Natural killer cell (primary cell): ENCODE results near the gene RFX3. TPM values are rescaled to one million over a fixed set of nuclear protein-coding genes. Genes with fewer than 3 reads are reported as not detected.

Experiments used
- ATAC-seq, 3 donors: fragments of 150-1000 bp in 2 of 3; fragments of 200-7000 bp in 1 of 3; cut with Tn5 transposase; 1 replicate in 1 of 3; 2 replicates in 2 of 3; pipeline ENCODE4 v1.10.0; 2021; ENCODE audit warnings: mild to moderate bottlenecking in 2 of 3, moderate library complexity in 2 of 3
- DNase-seq, 2 donors: peaks; one replicate each; pipeline versions ENCODE4 v3.0.0 to v3.0.0-alpha.2; 2013 to 2021; ENCODE audit warnings: mixed read lengths in 1 of 2
- H3K27ac ChIP-seq: one replicate; pipeline ENCODE4 v1.5.1; 2013; ENCODE audit warnings: mild to moderate bottlenecking, low read length
- H3K27me3 ChIP-seq: one replicate; pipeline ENCODE4 v1.6.1; 2013; ENCODE audit warnings: low read length; ENCODE audit not compliant: control insufficient read depth, insufficient read depth
- H3K36me3 ChIP-seq: one replicate; pipeline ENCODE4 v1.6.1; 2013; ENCODE audit warnings: low read length; ENCODE audit not compliant: control insufficient read depth, insufficient read depth
- H3K4me1 ChIP-seq: one replicate; pipeline ENCODE4 v1.6.1; 2013; ENCODE audit warnings: low read length; ENCODE audit not compliant: control insufficient read depth, insufficient read depth
- H3K4me3 ChIP-seq: one replicate; pipeline ENCODE4 v1.5.1; 2013; ENCODE audit warnings: low read length
- H3K9me3 ChIP-seq: one replicate; pipeline ENCODE4 v1.6.1; 2013; ENCODE audit warnings: low read length; ENCODE audit not compliant: control insufficient read depth, insufficient read depth
- H3K27ac Mint-ChIP-seq, 2 donors: one replicate each; pipeline ENCODE4 v1.8.0; 2022; ENCODE audit warnings: mild to moderate bottlenecking in 2 of 2, mixed read lengths in 2 of 2, moderate library complexity in 1 of 2
- H3K27me3 Mint-ChIP-seq, 2 donors: one replicate each; pipeline ENCODE4 v1.8.0; 2022; ENCODE audit warnings: low read depth in 2 of 2, mixed read lengths in 2 of 2
- H3K36me3 Mint-ChIP-seq: one replicate; pipeline ENCODE4 v1.8.0; 2022; ENCODE audit warnings: mixed read lengths
- H3K4me1 Mint-ChIP-seq, 2 donors: one replicate each; pipeline ENCODE4 v1.8.0; 2022; ENCODE audit warnings: mixed read lengths in 2 of 2
- H3K4me3 Mint-ChIP-seq: one replicate; pipeline ENCODE4 v1.8.0; 2022; ENCODE audit warnings: mild to moderate bottlenecking, moderate library complexity, mixed read lengths
- H3K9me3 Mint-ChIP-seq, 2 donors: one replicate each; pipeline ENCODE4 v1.8.0; 2022; ENCODE audit warnings: mixed read lengths in 2 of 2
- WGBS: methylation state at CpG from one replicate; pipeline ENCODE4 v1.1.7; 2013; ENCODE audit warnings: missing lambda C conversion rate; ENCODE audit not compliant: insufficient coverage; 5-methylcytosine and 5-hydroxymethylcytosine counted together
- intact Hi-C: fragments of 100-400 bp; cut with micrococcal nuclease; formaldehyde crosslinking; loops from one replicate; pipeline ENCODE4 v1.14.2; 2022
- total RNA-seq, 4 donors: library from RNA; stranded (reverse); fragments of 120-200 nt in 1 of 4; gene quantifications; one replicate each; pipeline versions ENCODE4 v1.2.3 to v1.2.4, GENCODE V29; 2013 to 2022
- TF ChIP-seq, protein P1 (sequence below): fragments of 200-600 bp; IDR thresholded peaks from one replicate; pipeline ENCODE4 v1.8.0; 2022; ENCODE audit warnings: antibody characterized with exemption

Gene RFX3
- total RNA-seq, 3 donors from 2014 or later (not counting 1 experiment from before 2014, with no cell fraction given): 24.0 to 30.6 (median 30.0) TPM

DNA sequence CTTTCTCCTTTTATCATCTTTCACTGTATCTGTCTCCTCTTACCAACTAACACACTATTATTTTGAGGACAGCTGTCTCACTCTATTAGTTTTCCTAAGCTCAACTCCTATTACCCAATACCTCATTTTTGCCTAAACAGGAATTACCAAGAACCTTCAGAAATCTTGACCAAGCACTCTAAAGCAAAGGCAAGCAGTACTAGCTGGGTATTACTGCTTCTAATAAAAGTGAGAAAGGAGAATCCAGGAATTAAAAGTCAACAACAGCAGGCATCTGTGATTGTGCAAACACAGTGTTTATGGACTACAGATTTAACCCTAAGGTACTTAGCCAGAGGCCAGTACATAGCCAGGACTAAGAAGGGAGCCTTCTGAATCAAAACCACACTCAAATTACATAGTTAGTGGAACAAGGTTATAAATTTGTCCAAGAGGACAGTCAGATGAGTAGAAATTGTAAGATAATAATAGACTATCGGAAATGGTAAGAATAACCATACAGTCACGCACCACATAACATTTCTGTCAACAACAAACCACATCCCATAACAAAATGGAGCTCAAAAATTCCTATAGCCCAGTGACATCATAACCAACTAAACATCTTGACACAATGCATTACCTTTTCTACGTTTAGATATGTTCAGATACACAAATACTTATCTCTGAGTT is 8.3 kb downstream of the RFX3 start:
- Mint-ChIP-seq H3K27ac (no peak overlapping the region), H3K4me3 (no peak overlapping the region), H3K36me3 (no peaks in the 10 kb centered on the region), H3K27me3 (no peaks in the 10 kb centered on the region), H3K9me3 (no peaks in the 10 kb centered on the region), H3K4me1 (peaks cover 16 to 25% of the 10 kb centered on the region in 2 donors)
- H3K27me3 ChIP-seq: no peaks in the 10 kb centered on the region
- WGBS: 88% methylated on average over 3 of the region's 3 CpGs
- no peaks in the 10 kb centered on the region for H3K9me3 ChIP-seq
- no peaks in the 10 kb centered on the region for H3K4me1 ChIP-seq
- ATAC-seq (no peak), DNase-seq (no peak)
- TF ChIP-seq, protein P1, sequence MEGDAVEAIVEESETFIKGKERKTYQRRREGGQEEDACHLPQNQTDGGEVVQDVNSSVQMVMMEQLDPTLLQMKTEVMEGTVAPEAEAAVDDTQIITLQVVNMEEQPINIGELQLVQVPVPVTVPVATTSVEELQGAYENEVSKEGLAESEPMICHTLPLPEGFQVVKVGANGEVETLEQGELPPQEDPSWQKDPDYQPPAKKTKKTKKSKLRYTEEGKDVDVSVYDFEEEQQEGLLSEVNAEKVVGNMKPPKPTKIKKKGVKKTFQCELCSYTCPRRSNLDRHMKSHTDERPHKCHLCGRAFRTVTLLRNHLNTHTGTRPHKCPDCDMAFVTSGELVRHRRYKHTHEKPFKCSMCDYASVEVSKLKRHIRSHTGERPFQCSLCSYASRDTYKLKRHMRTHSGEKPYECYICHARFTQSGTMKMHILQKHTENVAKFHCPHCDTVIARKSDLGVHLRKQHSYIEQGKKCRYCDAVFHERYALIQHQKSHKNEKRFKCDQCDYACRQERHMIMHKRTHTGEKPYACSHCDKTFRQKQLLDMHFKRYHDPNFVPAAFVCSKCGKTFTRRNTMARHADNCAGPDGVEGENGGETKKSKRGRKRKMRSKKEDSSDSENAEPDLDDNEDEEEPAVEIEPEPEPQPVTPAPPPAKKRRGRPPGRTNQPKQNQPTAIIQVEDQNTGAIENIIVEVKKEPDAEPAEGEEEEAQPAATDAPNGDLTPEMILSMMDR: no peak
- H3K36me3 ChIP-seq: no peaks in the 10 kb centered on the region
- H3K27ac ChIP-seq: no peak overlapping the region
- no peak overlapping the region for H3K4me3 ChIP-seq
- intact Hi-C loops: no loop called here

DNA sequence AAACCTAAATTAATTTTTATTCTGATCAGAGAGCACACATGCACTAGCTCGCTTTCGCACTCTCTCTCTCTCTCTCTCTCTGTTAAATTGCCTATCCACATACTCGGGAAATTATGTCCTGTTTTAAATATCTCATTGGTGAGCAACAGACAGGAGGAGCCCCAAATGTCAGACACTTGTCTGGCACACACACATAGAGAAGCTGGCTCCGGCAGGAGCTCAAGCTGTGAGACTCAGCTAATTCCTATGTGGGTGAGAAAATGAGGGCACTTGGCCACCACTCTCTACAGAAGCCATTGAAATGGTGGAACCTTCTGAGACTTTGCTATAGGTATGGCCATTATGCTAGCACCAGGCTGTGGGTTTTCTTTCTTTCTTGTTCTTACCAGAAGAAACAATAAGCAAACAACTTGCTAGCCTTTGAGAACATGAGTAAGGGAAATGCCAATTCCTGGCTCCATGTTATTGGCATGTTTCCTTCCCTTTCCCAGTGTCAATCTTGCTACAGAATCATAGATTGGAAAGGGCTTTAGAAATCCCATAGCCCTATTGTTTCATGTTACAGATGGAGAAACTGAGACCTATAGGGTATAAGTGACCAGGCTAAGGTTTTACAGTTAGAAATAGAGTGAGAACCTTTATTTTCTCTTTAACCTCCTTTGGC is 9.0 kb downstream of the RFX3 start:
- H3K36me3 Mint-ChIP-seq: no peaks in the 10 kb centered on the region
- peaks cover 16 to 23% of the 10 kb centered on the region in 2 donors for H3K4me1 Mint-ChIP-seq
- no peak for DNase-seq
- no peaks in the 10 kb centered on the region for H3K27me3 Mint-ChIP-seq
- no peaks in the 10 kb centered on the region for H3K9me3 Mint-ChIP-seq
- H3K36me3 ChIP-seq: no peaks in the 10 kb centered on the region
- ATAC-seq: peak in 1 of 3 donors; percentile 21
- no peak overlapping the region for H3K27ac ChIP-seq
- no peaks in the 10 kb centered on the region for H3K9me3 ChIP-seq
- intact Hi-C loops: no loop called here
- no peak overlapping the region for H3K4me3 Mint-ChIP-seq
- no peak overlapping the region for H3K27ac Mint-ChIP-seq
- WGBS: 95% methylated on average over 4 of the region's 4 CpGs
- no peaks in the 10 kb centered on the region for H3K27me3 ChIP-seq
- TF ChIP-seq, protein P1: no peak
- no peaks in the 10 kb centered on the region for H3K4me1 ChIP-seq
- H3K4me3 ChIP-seq: no peak overlapping the region

DNA sequence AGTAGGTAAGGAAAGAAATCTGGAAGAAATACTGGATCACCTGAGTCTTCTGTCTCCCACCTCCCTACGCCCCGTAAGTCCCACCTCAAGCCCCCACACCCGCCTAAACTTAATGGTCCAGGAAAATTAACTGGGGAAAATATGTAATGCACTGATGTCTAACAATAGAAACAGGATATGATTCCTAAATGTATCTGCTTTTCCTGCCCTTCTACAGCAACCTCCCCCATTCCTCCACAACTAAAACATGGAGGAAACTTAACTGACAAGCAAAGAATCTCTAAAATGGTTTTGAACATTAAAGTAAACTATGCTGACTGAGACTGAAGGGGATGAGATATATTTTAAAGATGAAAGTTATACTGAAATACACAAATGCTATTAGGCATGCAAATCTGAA is 10.4 kb downstream of the RFX3 start:
- Mint-ChIP-seq H3K36me3 (no peaks in the 10 kb centered on the region), H3K9me3 (no peaks in the 10 kb centered on the region), H3K4me3 (no peak overlapping the region), H3K27ac (no peak overlapping the region), H3K27me3 (no peaks in the 10 kb centered on the region), H3K4me1 (peaks cover 16 to 23% of the 10 kb centered on the region in 2 donors)
- intact Hi-C loops: no loop called here
- no peak overlapping the region for H3K4me3 ChIP-seq
- H3K27ac ChIP-seq: no peak overlapping the region
- H3K36me3 ChIP-seq: no peaks in the 10 kb centered on the region
- ATAC-seq: no peak
- no peaks in the 10 kb centered on the region for H3K9me3 ChIP-seq
- H3K27me3 ChIP-seq: no peaks in the 10 kb centered on the region
- TF ChIP-seq, protein P1: no peak
- no CpG with 5 or more reads among the region's 3 CpGs for WGBS
- DNase-seq: no peak
- H3K4me1 ChIP-seq: no peaks in the 10 kb centered on the region
